HFFc6 (cell line): ENCODE data around the gene OR5T3. TPM values are rescaled to one million over a fixed set of nuclear protein-coding genes. Genes with fewer than 3 reads are reported as not detected.
"Not testable (repeated sequence)": the region's sequence is repeated elsewhere in the genome, so short reads cannot be mapped to it uniquely, and the experiment has no call there.

Experiments used
- DNase-seq: peaks from one replicate; pipeline ENCODE4 v3.0.0-alpha.2; 2018
- H3K27ac Mint-ChIP-seq: 2 replicates; pipeline ENCODE4 v1.8.0; 2020; ENCODE audit warnings: mild to moderate bottlenecking, mixed read lengths
- H3K27me3 Mint-ChIP-seq: 2 replicates; pipeline ENCODE4 v1.8.0; 2021; ENCODE audit warnings: mild to moderate bottlenecking, moderate library complexity, mixed read lengths; ENCODE audit not compliant: insufficient read depth
- H3K36me3 Mint-ChIP-seq: 2 replicates; pipeline ENCODE4 v1.8.0; 2021; ENCODE audit warnings: low read depth, mixed read lengths
- H3K4me1 Mint-ChIP-seq: 2 replicates; pipeline ENCODE4 v1.8.0; 2020; ENCODE audit warnings: low read depth, mixed read lengths
- H3K4me3 Mint-ChIP-seq: 2 replicates; pipeline ENCODE4 v1.8.0; 2020; ENCODE audit warnings: mild to moderate bottlenecking, moderate library complexity, mixed read lengths
- H3K9me3 Mint-ChIP-seq: 2 replicates; pipeline ENCODE4 v1.8.0; 2020; ENCODE audit warnings: mild to moderate bottlenecking, mixed read lengths
- CTCF ChIP-seq: fragments of 200-600 bp; sonication (generic); IDR thresholded peaks from 2 replicates; pipeline ENCODE4 v1.5.0; 2021; ENCODE audit warnings: antibody characterized with exemption, mild to moderate bottlenecking
- long read RNA-seq: library from polyadenylated mRNA; unstranded; transcript quantifications from one replicate; pipeline ENCODE4 v2.0.0, GENCODE V29; 2019
- total RNA-seq, 6 experiments: library from RNA; stranded (reverse); fragmentation: NEBNext Ultra II Directional; extraction: Animal tissue kit (Norgen Biotek cat#: 25700); gene quantifications; 2 replicates in 1 of 6; 3 replicates in 5 of 6; pipeline ENCODE4 v1.2.3, GENCODE V29; 2021

Gene OR5T3
- not detected for total RNA-seq
- long read RNA-seq: 0 reads

GRCh38 chr11:56251954-56252353 lies at the start of gene OR5T3:
TSS of gene OR5T3 (plus strand) at chr11:56252254. CDS start at chr11:56252254, 0 bp downstream.
- Mint-ChIP-seq H3K4me1 (no peaks in the 10 kb centered on the region), H3K9me3 (peaks cover 26% of the 10 kb centered on the region), H3K27me3 (no peaks in the 10 kb centered on the region), H3K36me3 (no peaks in the 10 kb centered on the region; the same call in 1 of the 2 replicates), H3K27ac (no peak within 1 kb of the TSS), H3K4me3 (no peak within 1 kb of the TSS)
- no peak for DNase-seq
- TF ChIP-seq CTCF: no peak

GRCh38 chr11:56207790-56208189 lies 44.3 kb upstream of the OR5T3 start:
- H3K27me3 Mint-ChIP-seq: no peaks in the 10 kb centered on the region
- H3K4me1 Mint-ChIP-seq: no peaks in the 10 kb centered on the region
- no peaks in the 10 kb centered on the region for H3K36me3 Mint-ChIP-seq
- no peak for TF ChIP-seq CTCF
- no peak overlapping the region for H3K27ac Mint-ChIP-seq
- H3K9me3 Mint-ChIP-seq: peaks cover 16% of the 10 kb centered on the region
- H3K4me3 Mint-ChIP-seq: no peak overlapping the region
- DNase-seq: no peak

GRCh38 chr11:56214537-56214936 lies 37.5 kb upstream of the OR5T3 start:
- H3K27me3 Mint-ChIP-seq: peaks cover 3% of the 10 kb centered on the region; the same call in 1 of the 2 replicates
- no peak overlapping the region for H3K4me3 Mint-ChIP-seq
- H3K9me3 Mint-ChIP-seq: peaks cover 43% of the 10 kb centered on the region
- no peak for TF ChIP-seq CTCF
- H3K36me3 Mint-ChIP-seq: no peaks in the 10 kb centered on the region
- no peak overlapping the region for H3K27ac Mint-ChIP-seq
- no peaks in the 10 kb centered on the region for H3K4me1 Mint-ChIP-seq
- no peak for DNase-seq

GRCh38 chr11:56219735-56220134 lies 32.3 kb upstream of the OR5T3 start:
- DNase-seq, H3K27ac Mint-ChIP-seq, H3K4me3 Mint-ChIP-seq, H3K4me1 Mint-ChIP-seq, H3K36me3 Mint-ChIP-seq, H3K27me3 Mint-ChIP-seq: not testable (repeated sequence)
- H3K9me3 Mint-ChIP-seq: peaks cover 66% of the 10 kb centered on the region

GRCh38 chr11:56234155-56234554 lies 17.9 kb upstream of the OR5T3 start, which contains the start of gene OR5T2:
TSS of gene OR5T2 (minus strand) at chr11:56234255. CDS start at chr11:56233062, 1,193 bp downstream.
- H3K9me3 Mint-ChIP-seq: peaks cover 26% of the 10 kb centered on the region
- no peaks in the 10 kb centered on the region for H3K36me3 Mint-ChIP-seq
- DNase-seq: no peak
- no peaks in the 10 kb centered on the region for H3K4me1 Mint-ChIP-seq
- no peak within 1 kb of the TSS for H3K27ac Mint-ChIP-seq
- H3K4me3 Mint-ChIP-seq: no peak within 1 kb of the TSS
- no peaks in the 10 kb centered on the region for H3K27me3 Mint-ChIP-seq
- TF ChIP-seq CTCF: no peak

- no peaks in the 10 kb centered on the region; the same call in 1 of the 2 replicates for H3K36me3 Mint-ChIP-seq
- H3K27ac Mint-ChIP-seq: no peak overlapping the region
- H3K4me3 Mint-ChIP-seq: no peak overlapping the region
- TF ChIP-seq CTCF: no peak
- H3K4me1 Mint-ChIP-seq: no peaks in the 10 kb centered on the region
- no peak for DNase-seq
- peaks cover 2% of the 10 kb centered on the region for H3K27me3 Mint-ChIP-seq
- peaks cover 29% of the 10 kb centered on the region for H3K9me3 Mint-ChIP-seq
Measured at GRCh38 chr11:56271092-56271491, 19.0 kb downstream of the OR5T3 start.
